Measurements from ENCODE around the gene SLC26A6. TPM values are rescaled to one million over a fixed set of nuclear protein-coding genes. Genes with fewer than 3 reads are reported as not detected.
A peak's percentile ranks its signal among the peaks of the same experiment; 100 is the strongest.

Gene SLC26A6
- polyA plus RNA-seq, 1 of the 3 experiments (the other 2 are of a cell fraction): 31.9 TPM

- TF ChIP-seq SMC3 (IDR thresholded peaks at IDR 0.05; ENCODE audit: low read depth, low read length) (no peak), FOSL2 (IDR thresholded peaks at IDR 0.05; ENCODE audit: borderline replicate concordance, low read depth) (no peak), MAX (IDR thresholded peaks at IDR 0.05; ENCODE audit: low read depth) (peak; percentile 68; the same call in 1 of the 2 replicates), NRF1 (IDR thresholded peaks at IDR 0.05; ENCODE audit: low read depth, low read length) (peak; percentile 60; the same call in 1 of the 2 replicates)
- TF ChIP-seq, protein P1, sequence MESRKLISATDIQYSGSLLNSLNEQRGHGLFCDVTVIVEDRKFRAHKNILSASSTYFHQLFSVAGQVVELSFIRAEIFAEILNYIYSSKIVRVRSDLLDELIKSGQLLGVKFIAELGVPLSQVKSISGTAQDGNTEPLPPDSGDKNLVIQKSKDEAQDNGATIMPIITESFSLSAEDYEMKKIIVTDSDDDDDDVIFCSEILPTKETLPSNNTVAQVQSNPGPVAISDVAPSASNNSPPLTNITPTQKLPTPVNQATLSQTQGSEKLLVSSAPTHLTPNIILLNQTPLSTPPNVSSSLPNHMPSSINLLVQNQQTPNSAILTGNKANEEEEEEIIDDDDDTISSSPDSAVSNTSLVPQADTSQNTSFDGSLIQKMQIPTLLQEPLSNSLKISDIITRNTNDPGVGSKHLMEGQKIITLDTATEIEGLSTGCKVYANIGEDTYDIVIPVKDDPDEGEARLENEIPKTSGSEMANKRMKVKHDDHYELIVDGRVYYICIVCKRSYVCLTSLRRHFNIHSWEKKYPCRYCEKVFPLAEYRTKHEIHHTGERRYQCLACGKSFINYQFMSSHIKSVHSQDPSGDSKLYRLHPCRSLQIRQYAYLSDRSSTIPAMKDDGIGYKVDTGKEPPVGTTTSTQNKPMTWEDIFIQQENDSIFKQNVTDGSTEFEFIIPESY (IDR thresholded peaks at IDR 0.05; ENCODE audit: borderline replicate concordance, low read depth): no peak
- TF ChIP-seq, protein P2, sequence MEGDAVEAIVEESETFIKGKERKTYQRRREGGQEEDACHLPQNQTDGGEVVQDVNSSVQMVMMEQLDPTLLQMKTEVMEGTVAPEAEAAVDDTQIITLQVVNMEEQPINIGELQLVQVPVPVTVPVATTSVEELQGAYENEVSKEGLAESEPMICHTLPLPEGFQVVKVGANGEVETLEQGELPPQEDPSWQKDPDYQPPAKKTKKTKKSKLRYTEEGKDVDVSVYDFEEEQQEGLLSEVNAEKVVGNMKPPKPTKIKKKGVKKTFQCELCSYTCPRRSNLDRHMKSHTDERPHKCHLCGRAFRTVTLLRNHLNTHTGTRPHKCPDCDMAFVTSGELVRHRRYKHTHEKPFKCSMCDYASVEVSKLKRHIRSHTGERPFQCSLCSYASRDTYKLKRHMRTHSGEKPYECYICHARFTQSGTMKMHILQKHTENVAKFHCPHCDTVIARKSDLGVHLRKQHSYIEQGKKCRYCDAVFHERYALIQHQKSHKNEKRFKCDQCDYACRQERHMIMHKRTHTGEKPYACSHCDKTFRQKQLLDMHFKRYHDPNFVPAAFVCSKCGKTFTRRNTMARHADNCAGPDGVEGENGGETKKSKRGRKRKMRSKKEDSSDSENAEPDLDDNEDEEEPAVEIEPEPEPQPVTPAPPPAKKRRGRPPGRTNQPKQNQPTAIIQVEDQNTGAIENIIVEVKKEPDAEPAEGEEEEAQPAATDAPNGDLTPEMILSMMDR (IDR thresholded peaks at IDR 0.05): no peak
Observed at GRCh38 chr3:48662753-48663488, 27.7 kb upstream of the SLC26A6 start, which contains the start of gene CELSR3 (continued).

DNA sequence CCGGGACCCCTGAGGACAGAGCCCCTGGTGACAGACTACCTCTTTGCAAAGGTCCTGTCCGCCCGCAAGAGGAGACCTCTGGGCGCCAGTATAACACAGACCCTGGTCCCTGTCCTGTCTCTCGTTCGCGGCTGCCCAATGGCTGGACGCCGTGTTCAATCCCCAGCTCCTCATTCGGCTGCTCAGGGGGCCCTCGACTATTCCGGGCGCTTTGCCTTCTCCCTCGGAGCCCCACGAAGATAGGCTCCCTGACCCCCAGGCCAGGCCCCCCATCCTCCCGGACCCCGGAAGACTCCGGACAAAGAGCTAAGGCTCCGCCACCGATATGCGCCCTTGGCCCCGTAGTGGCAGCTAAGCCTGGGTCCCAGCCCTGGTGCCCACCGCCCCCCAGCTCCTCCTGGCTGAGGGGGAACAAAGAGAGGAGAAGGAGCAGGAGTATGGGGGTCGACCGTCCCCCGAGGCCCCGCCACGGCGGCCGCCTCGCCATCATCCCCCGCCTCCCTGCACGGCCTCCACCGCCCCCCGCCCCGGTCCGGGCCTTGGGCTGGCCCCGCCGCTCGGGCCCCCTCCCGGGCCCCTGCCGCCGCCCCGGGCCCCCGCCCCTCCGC is 27.0 kb upstream of the SLC26A6 start:
- H3K79me2 ChIP-seq (ENCODE audit: insufficient read depth): peaks cover 28% of the 10 kb centered on the region
- no peaks in the 10 kb centered on the region for H3K9me2 ChIP-seq
- no peaks in the 10 kb centered on the region for H3K27me3 ChIP-seq (ENCODE audit: insufficient read depth)
- H3K36me3 ChIP-seq (replicated peaks in 1 of 2; ENCODE audit: control insufficient read depth in 1 of 2, insufficient read depth in 2 of 2, low read length in 1 of 2): peaks cover 15 to 33% of the 10 kb centered on the region in 2 experiments
- H4K20me1 ChIP-seq (ENCODE audit: insufficient read depth): peaks cover 14% of the 10 kb centered on the region; the same call in 1 of the 2 replicates
- H3K27ac ChIP-seq (ENCODE audit: low read depth in 2 of 2, low read length in 1 of 2): peak overlapping the region; percentile 96 to 99; a peak in 3 of 4 replicates
- ChIA-PET POLR2A (interaction anchor here (0.6 to 1.9 kb wide), 6 partner anchors 22 to 103 kb away, joined by 3 to 15 read pairs (median 4); partner anchors contain the start of genes IP6K2 and SLC26A6), CTCF (interaction anchor here (0.6 to 4.5 kb wide), 7 partner anchors 21 to 468 kb away, joined by 3 to 33 read pairs (median 8); partner anchors contain the start of genes ARIH2, NCKIPSD and SLC26A6)
- peaks cover 4 to 23% of the 10 kb centered on the region in 2 experiments; a peak in 2 of 4 replicates for H3K4me1 ChIP-seq (ENCODE audit: control insufficient read depth in 1 of 2, insufficient read depth in 2 of 2, low read depth in 1 of 2, low read length in 1 of 2)
- peak overlapping the region; percentile 97; the same call in 1 of the 2 replicates for H3K9ac ChIP-seq
- H3F3A ChIP-seq (replicated peaks; ENCODE audit: insufficient read depth): peaks cover 12% of the 10 kb centered on the region
- 44% methylated on average over 11 of the region's 46 CpGs for WGBS (ENCODE audit: low lambda C conversion rate)
- peak overlapping the region; percentile 61 to 77 for H3K4me3 ChIP-seq (ENCODE audit: low read depth in 2 of 2, low read length in 1 of 2)
- H2AFZ ChIP-seq (ENCODE audit: low read depth): no peak overlapping the region
- peak overlapping the region; percentile 98 for H3K4me2 ChIP-seq
- peak; percentile 85 for DNase-seq
- no peaks in the 10 kb centered on the region for H3K9me3 ChIP-seq
- TF ChIP-seq FOXM1 (IDR thresholded peaks at IDR 0.05; ENCODE audit: low read depth) (no peak), TEAD4 (IDR thresholded peaks at IDR 0.05; ENCODE audit: borderline replicate concordance, insufficient read depth) (no peak), USF2 (IDR thresholded peaks at IDR 0.05; ENCODE audit: borderline replicate concordance, low read depth, low read length) (no peak), FOXJ3 (CRISPR knock-in tag; IDR thresholded peaks at IDR 0.05) (no peak), EP300 (IDR thresholded peaks at IDR 0.05; ENCODE audit: borderline replicate concordance in 1 of 2, low read depth in 1 of 2, low read length in 1 of 2) (no peak), MEF2A (IDR thresholded peaks at IDR 0.05; ENCODE audit: borderline replicate concordance, low read depth) (no peak), RFX5 (IDR thresholded peaks at IDR 0.05; ENCODE audit: low read length) (no peak), USF1 (IDR thresholded peaks at IDR 0.05; ENCODE audit: borderline replicate concordance, low read depth) (no peak), CHD2 (IDR thresholded peaks at IDR 0.05; ENCODE audit: low read length, partially characterized antibody) (no peak), POLR2AphosphoS5 (IDR thresholded peaks at IDR 0.05; ENCODE audit: low read depth, low read length) (no peak), EZH2phosphoT487 (IDR thresholded peaks at IDR 0.05; ENCODE audit: borderline replicate concordance, low read depth) (no peak), RCOR1 (IDR thresholded peaks at IDR 0.05; ENCODE audit: low read length) (no peak), TCF12 (IDR thresholded peaks at IDR 0.05) (no peak), NFIC (IDR thresholded peaks at IDR 0.05; ENCODE audit: borderline replicate concordance) (no peak), GABPA (IDR thresholded peaks at IDR 0.05; ENCODE audit: low read depth) (no peak)
- TF ChIP-seq, protein P2 (IDR thresholded peaks at IDR 0.05): no peak

Measured in SK-N-SH (cell line).